Activated T-cell treated with anti-CD3 and anti-CD28 coated beads, Interleukin-2, amount 50 U/mL, for 72 hours (primary cell): ENCODE results near the gene HCFC2. TPM values are rescaled to one million over a fixed set of nuclear protein-coding genes. Genes with fewer than 3 reads are reported as not detected.
"Not testable (repeated sequence)": the region's sequence is repeated elsewhere in the genome, so short reads cannot be mapped to it uniquely, and the experiment has no call there.

Source experiments
- ATAC-seq, 2 donors: fragments of 150-1000 bp; cut with Tn5 transposase; replicated peaks in 1 of 2; 2 replicates each; pipeline ENCODE4 v1.10.0; 2021; ENCODE audit warnings: moderate library complexity in 2 of 2, mild to moderate bottlenecking in 1 of 2
- DNase-seq, 2 donors: peaks; one replicate each; pipeline ENCODE4 v3.0.0; 2021 to 2022; ENCODE audit warnings: mixed read lengths in 1 of 2
- H3K27ac Mint-ChIP-seq: one replicate; pipeline ENCODE4 v1.8.0; 2022; ENCODE audit warnings: mild to moderate bottlenecking, moderate library complexity, mixed read lengths
- H3K27me3 Mint-ChIP-seq: one replicate; pipeline ENCODE4 v1.8.0; 2022; ENCODE audit warnings: low read depth, mixed read lengths
- H3K36me3 Mint-ChIP-seq, 2 donors: one replicate each; pipeline ENCODE4 v1.8.0; 2022; ENCODE audit warnings: mixed read lengths in 2 of 2, mild to moderate bottlenecking in 1 of 2; ENCODE audit not compliant: insufficient read depth in 2 of 2
- H3K4me1 Mint-ChIP-seq: one replicate; pipeline ENCODE4 v1.8.0; 2022; ENCODE audit warnings: low read depth, mixed read lengths
- H3K4me3 Mint-ChIP-seq, 2 donors: one replicate each; pipeline ENCODE4 v1.8.0; 2022; ENCODE audit warnings: mild to moderate bottlenecking in 2 of 2, mixed read lengths in 2 of 2, moderate library complexity in 2 of 2
- H3K9me3 Mint-ChIP-seq, 2 donors: one replicate each; pipeline ENCODE4 v1.8.0; 2022; ENCODE audit warnings: mixed read lengths in 2 of 2
- total RNA-seq, 2 donors: library from RNA; stranded (reverse); gene quantifications; one replicate each; pipeline ENCODE4 v1.2.3, GENCODE V29; 2022

The HCFC2 gene
- total RNA-seq, result 10 to 100 TPM; 11.0 TPM

DNA sequence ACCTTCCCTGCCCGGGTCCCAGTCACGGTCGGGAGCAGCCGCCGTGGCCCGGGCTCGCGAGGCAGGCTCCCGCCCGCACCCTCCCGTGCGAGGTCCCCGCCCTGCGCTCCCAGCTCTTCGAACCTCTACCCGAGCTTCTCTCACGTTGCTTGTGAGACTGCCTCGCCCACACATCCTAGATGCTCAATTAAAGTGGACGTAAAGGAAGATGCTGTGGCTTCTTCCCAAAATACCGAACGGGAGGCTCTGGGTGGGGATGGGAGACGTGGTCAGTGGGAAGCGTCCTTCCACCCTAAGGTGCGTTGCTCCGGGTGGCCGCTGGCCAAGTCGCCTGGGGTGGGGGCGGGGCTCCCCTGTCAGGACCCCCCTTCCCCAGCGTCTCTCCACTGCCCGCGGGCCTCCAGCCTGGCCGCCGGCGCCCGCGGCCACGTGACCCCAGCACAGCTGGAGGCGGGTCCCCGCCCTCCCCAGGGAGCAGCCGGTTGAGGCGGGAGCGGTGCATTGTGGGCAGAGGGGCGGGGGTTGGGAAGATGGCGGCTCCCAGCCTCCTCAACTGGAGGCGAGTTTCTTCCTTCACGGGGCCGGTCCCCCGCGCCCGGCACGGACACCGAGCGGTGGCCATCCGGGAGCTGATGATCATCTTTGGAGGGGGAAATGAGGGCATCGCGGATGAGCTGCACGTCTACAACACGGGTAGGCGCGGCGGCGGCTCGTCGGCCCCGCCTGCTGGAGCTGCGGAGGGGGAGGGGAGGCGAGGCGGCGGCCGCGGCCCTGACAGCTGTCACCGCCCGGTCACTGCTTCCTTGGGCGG, at the start of gene HCFC2:
TSS of gene HCFC2 (plus strand) at position 501 of the 811 bp plus-strand sequence. CDS start at position 531, 30 bp downstream.
- H3K27me3 Mint-ChIP-seq, result peaks cover 26% of the 10 kb centered on the region

DNA sequence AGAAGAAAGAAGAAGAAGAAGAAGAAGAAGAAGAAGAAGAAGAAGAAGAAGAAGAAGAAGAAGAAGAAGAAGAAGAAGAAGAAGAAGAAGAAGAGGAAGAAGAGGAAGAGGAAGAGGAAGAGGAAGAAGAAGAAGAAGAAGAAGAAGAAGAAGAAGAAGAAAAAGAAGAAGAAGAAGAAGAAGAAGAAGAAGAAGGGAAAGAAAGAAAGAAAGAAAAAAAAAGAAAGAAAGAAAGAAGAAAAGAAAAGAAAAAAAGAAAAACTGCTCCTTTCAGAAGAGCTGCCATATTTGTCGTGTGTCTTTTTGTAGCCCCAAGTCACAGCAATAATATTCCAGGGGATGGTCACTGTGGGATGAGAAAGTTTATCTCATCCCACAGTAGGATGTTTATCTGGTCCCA, 42.5 kb upstream of the HCFC2 start:
- H3K27me3 Mint-ChIP-seq, result peaks cover 34% of the 10 kb centered on the region
- H3K36me3 Mint-ChIP-seq, result not testable (repeated sequence)

More for the DNA sequence above, at the start of gene HCFC2:
- ATAC-seq (peak; percentile 96 to 97), DNase-seq (peak; percentile 92 to 93)
- H3K9me3 Mint-ChIP-seq, result no peaks in the 10 kb centered on the region
- H3K36me3 Mint-ChIP-seq, result no peaks in the 10 kb centered on the region
- peak within 1 kb of the TSS; percentile 78 to 98 for H3K4me3 Mint-ChIP-seq
- H3K4me1 Mint-ChIP-seq, result peaks cover 21% of the 10 kb centered on the region
- H3K27ac Mint-ChIP-seq, result peak within 1 kb of the TSS; percentile 68

DNA sequence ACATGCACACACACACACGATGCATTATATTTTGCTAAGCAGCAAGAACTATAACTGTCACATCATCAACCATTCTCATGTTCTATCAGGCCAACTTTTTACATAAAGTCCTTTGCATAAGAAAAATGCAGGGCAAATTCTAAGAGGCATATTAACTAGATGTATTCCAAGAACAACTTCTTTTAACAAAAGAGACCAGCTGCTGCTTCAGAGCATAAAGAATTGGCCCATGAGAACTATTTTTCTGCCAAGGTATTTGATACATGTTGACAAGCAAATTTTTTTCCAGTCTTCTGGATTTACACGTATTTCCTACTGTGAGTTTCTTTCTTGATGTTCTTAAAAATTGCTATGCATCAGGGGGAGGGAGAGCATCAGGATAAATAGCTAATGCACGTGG, 41.5 kb upstream of the HCFC2 start:
- Mint-ChIP-seq H3K4me3 (no peak overlapping the region), H3K36me3 (peaks cover 0 to 2% of the 10 kb centered on the region in 2 donors)
- no peak for DNase-seq

More for the DNA sequence above, 42.5 kb upstream of the HCFC2 start:
- not testable (repeated sequence) for DNase-seq, H3K4me1 Mint-ChIP-seq, H3K9me3 Mint-ChIP-seq, H3K4me3 Mint-ChIP-seq, ATAC-seq
- peak overlapping the region; percentile 8 for H3K27ac Mint-ChIP-seq

DNA sequence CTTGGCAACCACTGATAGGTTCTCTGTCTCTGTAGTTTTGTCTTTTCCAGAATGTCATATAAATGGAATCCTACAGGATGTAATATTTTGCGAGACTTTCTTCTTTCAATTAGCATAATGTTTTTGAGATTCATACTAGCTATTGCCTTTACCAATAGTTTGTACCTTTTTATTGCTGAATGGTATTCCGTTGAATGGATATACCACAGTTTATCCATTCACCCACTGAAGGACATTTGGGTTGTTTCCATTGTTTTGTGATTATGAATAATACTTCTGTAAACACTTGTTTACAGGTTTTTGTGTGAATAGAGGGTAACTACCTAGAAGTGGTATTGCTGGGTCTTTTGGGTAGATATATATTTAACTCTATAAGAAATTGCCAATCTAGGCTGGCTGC, 40.6 kb upstream of the HCFC2 start:
- Mint-ChIP-seq H3K4me3 (no peak overlapping the region), H3K9me3 (no peaks in the 10 kb centered on the region), H3K36me3 (peaks cover 0 to 2% of the 10 kb centered on the region in 2 donors), H3K4me1 (no peaks in the 10 kb centered on the region), H3K27ac (no peak overlapping the region), H3K27me3 (peaks cover 46% of the 10 kb centered on the region)
- ATAC-seq (no peak), DNase-seq (no peak)

More for the DNA sequence above, 41.5 kb upstream of the HCFC2 start:
- no peak for ATAC-seq
- peaks cover 42% of the 10 kb centered on the region for H3K27me3 Mint-ChIP-seq
- no peaks in the 10 kb centered on the region for H3K4me1 Mint-ChIP-seq
- no peaks in the 10 kb centered on the region for H3K9me3 Mint-ChIP-seq
- no peak overlapping the region for H3K27ac Mint-ChIP-seq

DNA sequence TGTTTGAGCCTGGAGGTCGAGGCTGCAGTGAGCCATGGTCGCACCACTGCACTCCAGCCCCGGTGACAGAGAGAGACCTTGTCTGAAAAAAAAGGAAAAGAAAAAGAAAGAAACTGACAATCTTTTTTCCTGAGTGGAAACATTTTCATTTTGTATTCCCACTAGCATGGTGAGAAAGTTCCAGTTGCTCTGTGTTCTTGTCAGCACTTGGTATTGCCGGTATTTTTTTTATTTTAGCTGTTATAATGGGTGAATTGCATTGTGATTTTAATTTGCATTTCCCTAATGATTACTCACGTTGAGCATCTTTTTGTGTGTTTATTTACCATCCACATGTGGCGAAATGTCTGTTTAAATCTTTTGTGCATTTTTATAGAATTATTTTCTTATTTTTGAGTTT, 40.0 kb upstream of the HCFC2 start:
- no peak for DNase-seq
- H3K9me3 Mint-ChIP-seq, result no peaks in the 10 kb centered on the region
- H3K27me3 Mint-ChIP-seq, result peaks cover 48% of the 10 kb centered on the region
- no peak overlapping the region for H3K4me3 Mint-ChIP-seq
- no peak for ATAC-seq
- H3K36me3 Mint-ChIP-seq, result peaks cover 0 to 2% of the 10 kb centered on the region in 2 donors
- no peaks in the 10 kb centered on the region for H3K4me1 Mint-ChIP-seq
- H3K27ac Mint-ChIP-seq, result no peak overlapping the region

DNA sequence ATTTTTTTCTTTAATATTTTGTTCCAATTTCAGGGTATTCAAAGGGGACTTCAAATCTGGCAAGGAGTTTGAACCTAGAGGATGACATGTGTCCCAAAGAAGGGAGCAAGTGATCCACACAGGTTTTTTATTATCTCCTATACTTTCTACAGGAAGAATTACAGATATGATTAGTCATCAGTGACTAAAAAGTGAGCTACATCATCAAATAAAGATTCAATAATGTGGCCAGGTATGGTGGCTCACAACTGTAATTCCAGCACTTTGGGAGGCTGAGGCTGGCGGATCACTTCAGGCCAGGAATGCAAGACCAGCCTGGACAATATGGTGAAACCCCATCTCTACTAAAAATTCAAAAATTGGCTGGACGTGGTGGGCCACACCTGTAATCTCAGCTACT, 38.6 kb upstream of the HCFC2 start:
- Mint-ChIP-seq H3K27ac (no peak overlapping the region), H3K36me3 (peaks cover 0 to 2% of the 10 kb centered on the region in 2 donors), H3K4me1 (no peaks in the 10 kb centered on the region), H3K9me3 (no peaks in the 10 kb centered on the region), H3K4me3 (no peak overlapping the region), H3K27me3 (peaks cover 34% of the 10 kb centered on the region)
- no peak for ATAC-seq
- DNase-seq, result no peak

DNA sequence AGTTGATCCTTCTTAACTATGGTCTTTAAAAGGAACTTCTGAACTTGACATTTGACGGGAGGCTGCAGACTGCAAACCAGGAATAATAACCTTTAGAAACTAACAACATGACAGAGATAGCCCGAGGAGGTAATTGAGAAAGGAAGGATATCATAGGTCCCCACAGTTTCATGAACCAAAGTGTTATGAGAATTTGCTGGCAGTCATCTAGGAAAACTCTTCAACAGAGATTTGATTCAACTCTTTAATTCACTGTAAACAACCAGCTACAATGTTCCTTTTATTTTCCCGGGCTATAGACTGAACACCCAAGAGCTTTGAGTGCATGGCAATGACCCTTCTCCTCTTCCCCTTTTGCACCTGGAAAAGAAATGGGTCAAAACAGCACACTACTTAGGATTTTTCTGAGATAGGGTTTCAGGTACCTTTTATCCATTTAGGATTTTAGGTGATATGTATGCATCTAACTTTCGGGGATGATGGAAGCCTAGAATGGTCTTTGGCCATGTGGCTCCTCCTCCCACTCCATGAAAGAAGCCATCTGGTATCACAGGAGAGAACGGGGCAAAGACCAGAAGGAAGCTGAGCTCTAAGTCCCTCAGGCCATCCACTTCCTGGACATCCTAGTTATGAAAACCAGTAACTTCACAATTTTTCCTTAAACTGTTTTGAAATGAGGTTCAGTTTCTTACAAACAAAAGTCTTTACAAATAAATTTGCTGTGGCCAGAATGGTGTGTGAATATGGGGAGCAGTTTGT, 37.3 kb upstream of the HCFC2 start:
- H3K27me3 Mint-ChIP-seq, result peaks cover 27% of the 10 kb centered on the region
- ATAC-seq (no peak), DNase-seq (no peak)
- no peaks in the 10 kb centered on the region for H3K4me1 Mint-ChIP-seq
- peaks cover 0 to 2% of the 10 kb centered on the region in 2 donors for H3K36me3 Mint-ChIP-seq
- H3K27ac Mint-ChIP-seq, result no peak overlapping the region
- H3K9me3 Mint-ChIP-seq, result no peaks in the 10 kb centered on the region
- no peak overlapping the region for H3K4me3 Mint-ChIP-seq

DNA sequence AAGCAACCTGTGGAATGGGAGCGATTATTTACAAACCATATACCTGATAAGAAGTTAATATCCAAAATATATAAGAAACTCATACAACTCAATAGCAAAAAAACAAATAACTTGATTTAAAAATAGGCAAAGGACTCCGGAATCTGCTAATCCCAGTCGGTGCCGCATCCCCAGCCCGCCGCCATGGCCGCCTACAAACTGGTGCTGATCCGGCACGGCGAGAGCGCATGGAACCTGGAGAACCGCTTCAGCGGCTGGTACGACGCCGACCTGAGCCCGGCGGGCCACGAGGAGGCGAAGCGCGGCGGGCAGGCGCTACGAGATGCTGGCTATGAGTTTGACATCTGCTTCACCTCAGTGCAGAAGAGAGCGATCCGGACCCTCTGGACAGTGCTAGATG, 33.7 kb upstream of the HCFC2 start:
- H3K9me3 Mint-ChIP-seq, H3K4me1 Mint-ChIP-seq, DNase-seq, H3K36me3 Mint-ChIP-seq, H3K4me3 Mint-ChIP-seq, H3K27ac Mint-ChIP-seq, ATAC-seq: not testable (repeated sequence)
- peaks cover 36% of the 10 kb centered on the region for H3K27me3 Mint-ChIP-seq

DNA sequence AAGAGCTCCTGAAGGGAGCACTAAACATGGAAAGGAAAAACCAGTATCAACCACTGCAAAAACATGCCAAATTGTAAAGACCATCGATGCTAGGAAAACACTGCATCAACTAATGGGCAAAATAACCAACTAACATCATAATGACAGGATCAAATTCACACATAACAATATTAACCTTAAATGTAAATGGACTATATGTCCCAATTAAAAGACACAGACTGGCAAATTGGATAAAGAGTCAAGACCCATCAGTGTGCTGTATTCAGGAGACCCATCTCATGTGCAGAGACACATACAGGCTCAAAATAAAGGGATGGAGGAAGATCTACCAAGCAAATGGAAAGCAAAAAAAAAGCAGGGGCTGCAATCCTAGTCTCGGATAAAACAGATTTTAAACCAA, 28.2 kb upstream of the HCFC2 start:
- not testable (repeated sequence) for H3K9me3 Mint-ChIP-seq, H3K4me3 Mint-ChIP-seq, H3K36me3 Mint-ChIP-seq, DNase-seq, H3K27ac Mint-ChIP-seq, H3K4me1 Mint-ChIP-seq, ATAC-seq
- H3K27me3 Mint-ChIP-seq, result peaks cover 27% of the 10 kb centered on the region

DNA sequence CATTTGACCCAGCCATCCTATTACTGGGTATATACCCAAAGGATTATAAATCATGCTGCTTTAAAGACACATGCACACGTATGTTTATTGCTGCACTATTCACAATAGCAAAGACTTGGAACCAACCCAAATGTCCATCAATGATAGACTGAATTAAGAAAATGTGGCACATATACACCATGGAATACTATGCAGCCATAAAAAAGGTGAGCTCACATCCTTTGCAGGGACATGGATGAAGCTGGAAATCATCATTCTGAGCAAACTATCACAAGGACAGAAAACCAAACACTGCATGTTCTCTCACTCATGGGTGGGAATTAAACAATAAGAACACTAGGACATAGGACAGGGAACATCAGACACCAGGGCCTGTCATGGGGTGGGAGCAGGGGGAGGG, 24.6 kb upstream of the HCFC2 start:
- H3K9me3 Mint-ChIP-seq, H3K4me3 Mint-ChIP-seq, ATAC-seq, H3K4me1 Mint-ChIP-seq, H3K27ac Mint-ChIP-seq, H3K36me3 Mint-ChIP-seq, DNase-seq: not testable (repeated sequence)
- H3K27me3 Mint-ChIP-seq, result peaks cover 26% of the 10 kb centered on the region

DNA sequence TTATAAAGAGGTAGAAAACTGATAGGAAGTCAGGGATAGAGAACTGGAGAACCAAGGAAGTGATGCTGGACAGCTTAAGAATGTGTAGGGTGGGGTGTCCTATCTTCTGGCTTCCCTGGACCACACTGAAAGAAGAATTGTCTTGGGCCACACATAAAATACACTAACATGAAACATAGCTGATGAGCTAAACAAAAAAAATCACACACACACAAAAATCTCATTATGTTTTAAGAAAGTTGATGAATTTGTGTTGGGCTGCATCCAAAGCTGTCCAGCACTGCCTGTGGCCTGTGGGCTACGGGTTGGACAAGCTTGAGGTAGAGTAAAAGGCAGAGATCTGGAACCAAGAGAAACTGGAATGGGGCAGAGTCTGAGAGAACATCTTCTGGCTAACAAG, 21.8 kb upstream of the HCFC2 start:
- no peaks in the 10 kb centered on the region for H3K36me3 Mint-ChIP-seq
- DNase-seq (no peak), ATAC-seq (no peak)
- no peak overlapping the region for H3K4me3 Mint-ChIP-seq
- no peak overlapping the region for H3K27ac Mint-ChIP-seq
- H3K27me3 Mint-ChIP-seq, result peaks cover 5% of the 10 kb centered on the region
- H3K9me3 Mint-ChIP-seq, result no peaks in the 10 kb centered on the region
- H3K4me1 Mint-ChIP-seq, result no peaks in the 10 kb centered on the region

DNA sequence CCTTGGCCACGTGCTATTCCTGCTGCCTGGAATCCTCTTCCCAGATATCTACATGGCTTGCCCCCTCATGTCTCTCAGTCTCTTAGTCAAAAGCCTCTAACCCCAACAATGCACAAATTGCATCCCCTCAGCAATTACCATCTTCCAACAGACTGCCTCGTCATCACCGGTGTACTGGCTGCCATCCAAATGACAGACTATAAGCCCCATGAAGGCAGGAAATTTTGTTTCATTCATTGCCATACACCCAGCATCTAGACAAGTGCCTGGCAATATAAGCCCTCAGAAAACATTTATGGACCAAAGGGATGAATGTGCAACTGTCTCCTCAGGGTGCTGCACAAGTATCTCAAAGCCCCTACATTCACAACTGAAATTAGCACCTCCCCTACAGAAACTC, 20.2 kb upstream of the HCFC2 start:
- no peak for DNase-seq
- Mint-ChIP-seq H3K4me3 (no peak overlapping the region), H3K9me3 (no peaks in the 10 kb centered on the region), H3K27ac (no peak overlapping the region), H3K36me3 (no peaks in the 10 kb centered on the region), H3K4me1 (no peaks in the 10 kb centered on the region), H3K27me3 (peaks cover 14% of the 10 kb centered on the region)
- ATAC-seq, result no peak

DNA sequence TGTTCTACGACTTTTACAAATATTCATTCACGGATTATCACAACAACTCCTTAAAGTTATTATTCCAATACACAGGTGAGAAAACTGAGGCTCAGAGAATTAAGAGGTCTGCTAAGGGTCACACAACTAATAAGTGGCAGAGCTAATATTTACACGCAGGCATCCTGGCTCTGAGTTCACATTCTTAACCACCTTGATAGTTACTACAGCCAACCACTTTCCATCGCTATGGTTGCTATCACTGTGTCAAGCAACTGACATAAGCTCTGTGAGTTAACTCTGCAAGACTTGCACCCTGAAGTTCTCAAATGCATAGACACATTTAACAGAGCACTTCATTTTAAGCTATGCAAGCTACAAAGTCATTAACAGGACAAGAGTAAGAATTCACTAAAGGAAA, 18.0 kb upstream of the HCFC2 start:
- ATAC-seq (no peak), DNase-seq (no peak)
- Mint-ChIP-seq H3K27me3 (peaks cover 29% of the 10 kb centered on the region), H3K9me3 (no peaks in the 10 kb centered on the region), H3K4me3 (no peak overlapping the region), H3K27ac (no peak overlapping the region), H3K36me3 (no peaks in the 10 kb centered on the region), H3K4me1 (peaks cover 9% of the 10 kb centered on the region)
